Measurements from ENCODE around the gene FAM210B. TPM values are rescaled to one million over a fixed set of nuclear protein-coding genes. Genes with fewer than 3 reads are reported as not detected.
"Not testable (repeated sequence)": the region's sequence is repeated elsewhere in the genome, so short reads cannot be mapped to it uniquely, and the experiment has no call there.

The FAM210B gene, protein sequence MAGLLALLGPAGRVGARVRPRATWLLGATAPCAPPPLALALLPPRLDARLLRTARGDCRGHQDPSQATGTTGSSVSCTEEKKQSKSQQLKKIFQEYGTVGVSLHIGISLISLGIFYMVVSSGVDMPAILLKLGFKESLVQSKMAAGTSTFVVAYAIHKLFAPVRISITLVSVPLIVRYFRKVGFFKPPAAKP
- 5.5 and 6.0 TPM in 2 replicates for total RNA-seq

- Mint-ChIP-seq H3K4me3 (peak within 1 kb of the TSS; percentile 86), H3K4me1 (peaks cover 14% of the 10 kb centered on the region), H3K9me3 (no peaks in the 10 kb centered on the region), H3K36me3 (ENCODE audit: low read depth) (no peaks in the 10 kb centered on the region), H3K27me3 (peaks cover 12% of the 10 kb centered on the region), H3K27ac (peak within 1 kb of the TSS; percentile 73)
- peak; percentile 94 for DNase-seq
- intact Hi-C loops (cut with micrococcal nuclease), result loop anchor here (1.0 kb wide), 1 partner anchor 34 kb away; the partner anchor contains the start of genes AURKA and CSTF1
These were observed at the start of gene FAM210B for GRCh38 chr20:56358600-56359211. FAM210B (plus strand) TSS chr20:56358974; CDS start chr20:56359006, 32 bp downstream.

GRCh38 chr20:56316051-56316450 is 42.7 kb upstream of the FAM210B start:
- Mint-ChIP-seq H3K36me3 (ENCODE audit: low read depth) (no peaks in the 10 kb centered on the region), H3K4me3 (no peak overlapping the region), H3K4me1 (peaks cover 5% of the 10 kb centered on the region), H3K27ac (no peak overlapping the region), H3K9me3 (peaks cover 4% of the 10 kb centered on the region), H3K27me3 (peaks cover 6% of the 10 kb centered on the region)
- no peak for DNase-seq
- intact Hi-C loops (cut with micrococcal nuclease), result no loop called here

GRCh38 chr20:56316483-56316882 is 42.3 kb upstream of the FAM210B start:
- Mint-ChIP-seq H3K9me3 (peaks cover 4% of the 10 kb centered on the region), H3K27me3 (peaks cover 8% of the 10 kb centered on the region), H3K4me3 (no peak overlapping the region), H3K27ac (no peak overlapping the region), H3K4me1 (peaks cover 5% of the 10 kb centered on the region), H3K36me3 (ENCODE audit: low read depth) (no peaks in the 10 kb centered on the region)
- intact Hi-C loops (cut with micrococcal nuclease), result no loop called here
- DNase-seq, result no peak

DNA sequence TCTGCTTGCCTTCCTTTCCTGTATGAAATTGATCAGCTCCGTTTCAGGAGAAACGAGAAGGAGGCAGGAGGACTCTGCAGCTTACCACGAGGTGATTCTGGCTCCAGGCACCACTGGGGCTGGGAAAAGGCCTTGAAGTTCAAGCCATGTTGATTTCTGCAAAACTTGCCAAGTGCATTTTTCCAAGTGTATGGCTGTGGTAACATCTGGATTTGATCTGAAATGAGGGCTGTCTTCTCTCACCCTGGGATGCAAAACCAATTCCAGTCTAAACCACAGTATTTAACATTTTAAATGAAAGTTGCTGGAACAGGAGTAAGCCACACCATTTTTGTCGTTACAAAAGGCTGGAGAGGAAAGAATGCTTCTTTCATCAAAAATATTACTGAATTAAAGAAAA is 36.1 kb upstream of the FAM210B start:
- Mint-ChIP-seq H3K9me3 (no peaks in the 10 kb centered on the region), H3K36me3 (ENCODE audit: low read depth) (no peaks in the 10 kb centered on the region), H3K27ac (no peak overlapping the region), H3K4me3 (no peak overlapping the region), H3K27me3 (peaks cover 8% of the 10 kb centered on the region), H3K4me1 (peaks cover 5% of the 10 kb centered on the region)
- no peak for DNase-seq
- intact Hi-C loops (cut with micrococcal nuclease), result no loop called here

DNA sequence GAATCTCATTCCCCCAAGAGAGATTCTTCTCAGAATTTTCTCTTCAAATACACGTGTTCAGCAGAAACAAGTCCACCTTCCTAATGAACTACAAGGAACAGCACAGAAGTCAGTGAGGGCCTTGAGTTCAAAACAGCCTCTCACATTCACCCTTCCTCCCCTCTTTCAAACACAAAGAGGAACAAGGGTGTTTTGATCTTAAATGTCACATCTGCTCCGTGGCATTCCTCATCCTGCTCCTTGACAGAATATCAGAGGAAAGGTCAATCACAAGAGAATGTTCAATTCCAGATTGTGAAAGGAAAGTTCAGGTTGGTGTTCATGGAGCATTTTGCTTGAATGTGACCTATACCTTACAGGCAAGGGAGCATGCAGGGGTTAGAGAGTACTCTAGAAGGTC is 35.6 kb upstream of the FAM210B start:
- Mint-ChIP-seq H3K9me3 (no peaks in the 10 kb centered on the region), H3K4me1 (peaks cover 5% of the 10 kb centered on the region), H3K27me3 (peaks cover 8% of the 10 kb centered on the region), H3K4me3 (no peak overlapping the region), H3K36me3 (ENCODE audit: low read depth) (no peaks in the 10 kb centered on the region), H3K27ac (no peak overlapping the region)
- no peak for DNase-seq
- intact Hi-C loops (cut with micrococcal nuclease), result no loop called here

GRCh38 chr20:56323656-56324055 is 35.1 kb upstream of the FAM210B start:
- intact Hi-C loops (cut with micrococcal nuclease), result no loop called here
- Mint-ChIP-seq H3K27me3 (peaks cover 8% of the 10 kb centered on the region), H3K4me3 (no peak overlapping the region), H3K4me1 (peaks cover 5% of the 10 kb centered on the region), H3K27ac (no peak overlapping the region), H3K9me3 (no peaks in the 10 kb centered on the region), H3K36me3 (ENCODE audit: low read depth) (no peaks in the 10 kb centered on the region)
- no peak for DNase-seq

GRCh38 chr20:56324806-56325205 is 34.0 kb upstream of the FAM210B start:
- Mint-ChIP-seq H3K4me1 (no peaks in the 10 kb centered on the region), H3K9me3 (no peaks in the 10 kb centered on the region), H3K27me3 (peaks cover 2% of the 10 kb centered on the region), H3K27ac (no peak overlapping the region), H3K36me3 (ENCODE audit: low read depth) (no peaks in the 10 kb centered on the region), H3K4me3 (no peak overlapping the region)
- no peak for DNase-seq
- intact Hi-C loops (cut with micrococcal nuclease), result no loop called here

DNA sequence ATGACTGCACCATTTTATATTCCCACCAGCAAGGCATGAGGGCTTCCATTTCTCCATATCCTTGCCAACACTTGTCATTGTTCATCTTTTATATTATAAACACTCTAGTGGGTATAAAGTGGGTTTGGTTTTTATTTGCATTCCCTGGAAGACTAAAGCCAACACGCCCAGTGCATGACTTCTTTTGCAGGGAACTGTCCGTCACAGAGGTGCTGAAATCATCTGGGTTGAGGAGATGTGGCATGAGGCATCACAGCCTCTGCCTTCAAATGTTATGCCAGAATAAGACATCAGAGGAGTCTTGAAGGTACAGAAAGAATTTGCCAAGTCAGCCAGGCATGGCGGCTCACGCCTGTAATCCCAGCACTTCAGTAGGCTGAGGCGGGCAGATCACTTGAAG is 29.9 kb upstream of the FAM210B start:
- Mint-ChIP-seq H3K36me3 (ENCODE audit: low read depth) (no peaks in the 10 kb centered on the region), H3K4me3 (no peak overlapping the region), H3K4me1 (no peaks in the 10 kb centered on the region), H3K27ac (no peak overlapping the region), H3K27me3 (peaks cover 4% of the 10 kb centered on the region), H3K9me3 (no peaks in the 10 kb centered on the region)
- intact Hi-C loops (cut with micrococcal nuclease), result no loop called here
- DNase-seq, result peak; percentile 71

GRCh38 chr20:56336709-56337108 is 22.1 kb upstream of the FAM210B start:
- H3K36me3 Mint-ChIP-seq (ENCODE audit: low read depth); H3K4me3 Mint-ChIP-seq; DNase-seq; H3K27ac Mint-ChIP-seq; intact Hi-C loops (cut with micrococcal nuclease); H3K4me1 Mint-ChIP-seq; H3K9me3 Mint-ChIP-seq: not testable (repeated sequence)
- H3K27me3 Mint-ChIP-seq, result peaks cover 25% of the 10 kb centered on the region

- Mint-ChIP-seq H3K9me3 (no peaks in the 10 kb centered on the region), H3K36me3 (ENCODE audit: low read depth) (no peaks in the 10 kb centered on the region), H3K27me3 (peaks cover 68% of the 10 kb centered on the region), H3K4me3 (no peak overlapping the region), H3K27ac (no peak overlapping the region), H3K4me1 (peaks cover 2% of the 10 kb centered on the region)
- DNase-seq, result peak; percentile 38
- intact Hi-C loops (cut with micrococcal nuclease), result loop anchor here (2.0 kb wide), 1 partner anchor 94 kb away; the partner anchor contains the start of gene MC3R
These were observed 16.0 kb upstream of the FAM210B start for GRCh38 chr20:56342783-56343182.

- no peak overlapping the region for H3K27ac Mint-ChIP-seq
- peak overlapping the region; percentile 18 for H3K4me3 Mint-ChIP-seq
- H3K4me1 Mint-ChIP-seq, result peaks cover 2% of the 10 kb centered on the region
- no peaks in the 10 kb centered on the region for H3K36me3 Mint-ChIP-seq (ENCODE audit: low read depth)
- peaks cover 75% of the 10 kb centered on the region for H3K27me3 Mint-ChIP-seq
- DNase-seq, result peak; percentile 83
- H3K9me3 Mint-ChIP-seq, result no peaks in the 10 kb centered on the region
- intact Hi-C loops (cut with micrococcal nuclease), result loop anchor here (2.0 kb wide), 1 partner anchor 95 kb away; the partner anchor contains the start of gene MC3R
These were observed 14.9 kb upstream of the FAM210B start for GRCh38 chr20:56343861-56344381.

GRCh38 chr20:56345911-56346310 is 12.9 kb upstream of the FAM210B start:
- Mint-ChIP-seq H3K36me3 (ENCODE audit: low read depth) (no peaks in the 10 kb centered on the region), H3K4me1 (peaks cover 2% of the 10 kb centered on the region), H3K27me3 (peaks cover 62% of the 10 kb centered on the region), H3K4me3 (no peak overlapping the region), H3K27ac (no peak overlapping the region), H3K9me3 (no peaks in the 10 kb centered on the region)
- DNase-seq, result no peak
- intact Hi-C loops (cut with micrococcal nuclease), result no loop called here

DNA sequence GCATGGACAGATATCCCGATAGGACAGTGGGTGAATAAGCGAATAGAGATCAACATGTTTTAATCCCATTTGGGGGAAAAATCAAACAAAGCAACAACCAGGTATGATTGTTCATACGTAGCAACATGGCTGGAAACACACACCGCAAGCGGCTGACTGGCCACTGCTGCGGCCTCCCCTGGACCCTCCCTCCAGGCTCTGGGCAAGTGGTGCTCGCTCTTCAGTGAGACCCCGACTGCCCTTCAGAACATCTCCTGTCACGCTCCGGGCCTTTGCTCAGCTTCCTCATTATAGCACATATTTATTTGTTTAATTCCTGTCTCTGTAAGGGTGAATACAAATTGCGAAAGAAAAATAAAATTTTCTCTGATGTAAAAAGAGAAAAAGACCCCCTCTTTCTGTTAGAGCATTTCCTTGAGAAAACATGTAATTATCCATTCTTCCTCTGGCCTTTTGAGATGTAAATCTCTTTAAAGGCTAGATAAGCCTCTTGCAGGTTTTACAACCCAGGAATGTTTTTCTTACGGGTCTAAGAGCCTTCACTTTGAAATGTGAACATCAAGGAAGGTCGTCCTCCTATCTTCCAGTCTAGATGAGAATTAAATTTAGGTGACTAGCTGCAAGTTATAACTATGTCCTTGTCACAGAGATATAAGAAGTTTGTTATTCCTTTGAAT is 11.0 kb upstream of the FAM210B start:
- intact Hi-C loops (cut with micrococcal nuclease), result no loop called here
- H3K27ac Mint-ChIP-seq, result no peak overlapping the region

GRCh38 chr20:56348305-56348693 is 10.5 kb upstream of the FAM210B start:
- intact Hi-C loops (cut with micrococcal nuclease), result no loop called here
- Mint-ChIP-seq H3K36me3 (ENCODE audit: low read depth) (no peaks in the 10 kb centered on the region), H3K9me3 (no peaks in the 10 kb centered on the region), H3K27me3 (peaks cover 47% of the 10 kb centered on the region), H3K4me1 (peaks cover 2% of the 10 kb centered on the region), H3K4me3 (no peak overlapping the region), H3K27ac (no peak overlapping the region)
- DNase-seq, result no peak

More for the DNA sequence above, 11.0 kb upstream of the FAM210B start:
- Mint-ChIP-seq H3K27me3 (peaks cover 52% of the 10 kb centered on the region), H3K36me3 (ENCODE audit: low read depth) (no peaks in the 10 kb centered on the region), H3K4me1 (peaks cover 2% of the 10 kb centered on the region), H3K9me3 (no peaks in the 10 kb centered on the region), H3K4me3 (no peak overlapping the region)
- DNase-seq, result no peak
